Measurements from ENCODE around the gene HCFC2.

HCFC2 gene

GRCh38 chr12:104057771-104058197 lies 6.5 kb upstream of the HCFC2 start:
- H3K36me3 ChIP-seq (ENCODE audit: control insufficient read depth, insufficient read depth, low read length) = no peaks in the 10 kb centered on the region
- no peaks in the 10 kb centered on the region for H3K9me3 ChIP-seq (ENCODE audit: control insufficient read depth, low read length)
- no peak overlapping the region for H3K27ac ChIP-seq (ENCODE audit: low read depth, low read length, severe bottlenecking)
- no peak overlapping the region for H3K4me3 ChIP-seq (ENCODE audit: extremely low read depth, insufficient read depth, low read length, poor library complexity, severe bottlenecking)
- WGBS, 2 experiments (ENCODE audit: insufficient coverage in 2 of 2) = no CpG with 5 or more reads among the region's 1 CpG
- no peaks in the 10 kb centered on the region for H3K4me1 ChIP-seq (ENCODE audit: control insufficient read depth, insufficient read depth, low read length, poor library complexity, severe bottlenecking)

- H3K36me3 ChIP-seq (ENCODE audit: control insufficient read depth, insufficient read depth, low read length) = no peaks in the 10 kb centered on the region
- H3K9me3 ChIP-seq (ENCODE audit: control insufficient read depth, low read length) = no peaks in the 10 kb centered on the region
- 92% methylated on average over 3 of the region's 4 CpGs; no CpG with 5 or more reads in 1 of the 2 experiments for WGBS, 2 experiments (ENCODE audit: insufficient coverage in 2 of 2)
- H3K4me1 ChIP-seq (ENCODE audit: control insufficient read depth, insufficient read depth, low read length, poor library complexity, severe bottlenecking) = no peaks in the 10 kb centered on the region
- no peak overlapping the region for H3K4me3 ChIP-seq (ENCODE audit: extremely low read depth, insufficient read depth, low read length, poor library complexity, severe bottlenecking)
- no peak overlapping the region for H3K27ac ChIP-seq (ENCODE audit: low read depth, low read length, severe bottlenecking)
These were observed 5.5 kb upstream of the HCFC2 start for GRCh38 chr12:104058802-104059201.

- no peak overlapping the region for H3K27ac ChIP-seq (ENCODE audit: low read depth, low read length, severe bottlenecking)
- no peaks in the 10 kb centered on the region for H3K36me3 ChIP-seq (ENCODE audit: control insufficient read depth, insufficient read depth, low read length)
- no peak overlapping the region for H3K4me3 ChIP-seq (ENCODE audit: extremely low read depth, insufficient read depth, low read length, poor library complexity, severe bottlenecking)
- H3K4me1 ChIP-seq (ENCODE audit: control insufficient read depth, insufficient read depth, low read length, poor library complexity, severe bottlenecking) = no peaks in the 10 kb centered on the region
- H3K9me3 ChIP-seq (ENCODE audit: control insufficient read depth, low read length) = no peaks in the 10 kb centered on the region
- WGBS, 2 experiments (ENCODE audit: insufficient coverage in 2 of 2) = 84 to 92% methylated on average over 2 of the region's 2 CpGs
These were observed 4.4 kb upstream of the HCFC2 start for GRCh38 chr12:104059963-104060362.

GRCh38 chr12:104060791-104061190 lies 3.5 kb upstream of the HCFC2 start:
- 27 to 56% methylated on average over 1 to 2 of the region's 2 CpGs for WGBS, 2 experiments (ENCODE audit: insufficient coverage in 2 of 2)
- no peak overlapping the region for H3K27ac ChIP-seq (ENCODE audit: low read depth, low read length, severe bottlenecking)

GRCh38 chr12:104063712-104064030 lies 660 bp upstream of the HCFC2 start:
- no peaks in the 10 kb centered on the region for H3K4me1 ChIP-seq (ENCODE audit: control insufficient read depth, insufficient read depth, low read length, poor library complexity, severe bottlenecking)
- H3K9me3 ChIP-seq (ENCODE audit: control insufficient read depth, low read length) = no peaks in the 10 kb centered on the region
- H3K27ac ChIP-seq (ENCODE audit: low read depth, low read length, severe bottlenecking) = peak overlapping the region; percentile 67
- no peaks in the 10 kb centered on the region for H3K36me3 ChIP-seq (ENCODE audit: control insufficient read depth, insufficient read depth, low read length)
- 9 to 14% methylated on average over 7 of the region's 7 CpGs for WGBS, 2 experiments (ENCODE audit: insufficient coverage in 2 of 2)
- peak overlapping the region; percentile 90 for H3K4me3 ChIP-seq (ENCODE audit: extremely low read depth, insufficient read depth, low read length, poor library complexity, severe bottlenecking)

More at GRCh38 chr12:104060791-104061190, 3.5 kb upstream of the HCFC2 start:
- Histone ChIP-seq H3K4me3 (ENCODE audit: extremely low read depth, insufficient read depth, low read length, poor library complexity, severe bottlenecking) (no peak overlapping the region), H3K36me3 (ENCODE audit: control insufficient read depth, insufficient read depth, low read length) (no peaks in the 10 kb centered on the region), H3K4me1 (ENCODE audit: control insufficient read depth, insufficient read depth, low read length, poor library complexity, severe bottlenecking) (no peaks in the 10 kb centered on the region), H3K9me3 (ENCODE audit: control insufficient read depth, low read length) (no peaks in the 10 kb centered on the region)

GRCh38 chr12:104064842-104065427 lies 604 bp downstream of the HCFC2 start:
- 4% methylated on average over 26 to 29 of the region's 41 CpGs for WGBS, 2 experiments (ENCODE audit: insufficient coverage in 2 of 2)
- Histone ChIP-seq H3K9me3 (ENCODE audit: control insufficient read depth, low read length) (no peaks in the 10 kb centered on the region), H3K4me1 (ENCODE audit: control insufficient read depth, insufficient read depth, low read length, poor library complexity, severe bottlenecking) (no peaks in the 10 kb centered on the region), H3K36me3 (ENCODE audit: control insufficient read depth, insufficient read depth, low read length) (no peaks in the 10 kb centered on the region), H3K4me3 (ENCODE audit: extremely low read depth, insufficient read depth, low read length, poor library complexity, severe bottlenecking) (peak overlapping the region; percentile 90), H3K27ac (ENCODE audit: low read depth, low read length, severe bottlenecking) (no peak overlapping the region)

GRCh38 chr12:104072099-104072498 lies 7.8 kb downstream of the HCFC2 start:
- 84 to 100% methylated on average over 2 of the region's 2 CpGs for WGBS, 2 experiments (ENCODE audit: insufficient coverage in 2 of 2)
- Histone ChIP-seq H3K9me3 (ENCODE audit: control insufficient read depth, low read length) (no peaks in the 10 kb centered on the region), H3K27ac (ENCODE audit: low read depth, low read length, severe bottlenecking) (no peak overlapping the region), H3K4me3 (ENCODE audit: extremely low read depth, insufficient read depth, low read length, poor library complexity, severe bottlenecking) (no peak overlapping the region), H3K36me3 (ENCODE audit: control insufficient read depth, insufficient read depth, low read length) (peaks cover 7% of the 10 kb centered on the region), H3K4me1 (ENCODE audit: control insufficient read depth, insufficient read depth, low read length, poor library complexity, severe bottlenecking) (no peaks in the 10 kb centered on the region)

- Histone ChIP-seq H3K27ac (ENCODE audit: low read depth, low read length, severe bottlenecking) (no peak overlapping the region), H3K4me3 (ENCODE audit: extremely low read depth, insufficient read depth, low read length, poor library complexity, severe bottlenecking) (no peak overlapping the region), H3K4me1 (ENCODE audit: control insufficient read depth, insufficient read depth, low read length, poor library complexity, severe bottlenecking) (no peaks in the 10 kb centered on the region), H3K9me3 (ENCODE audit: control insufficient read depth, low read length) (no peaks in the 10 kb centered on the region), H3K36me3 (ENCODE audit: control insufficient read depth, insufficient read depth, low read length) (peaks cover 10% of the 10 kb centered on the region)
- WGBS, 2 experiments (ENCODE audit: insufficient coverage in 2 of 2) = no CpG with 5 or more reads among the region's 1 CpG
These were observed 9.4 kb downstream of the HCFC2 start for GRCh38 chr12:104073699-104074098.

GRCh38 chr12:104079024-104079423 lies 14.7 kb downstream of the HCFC2 start:
- Histone ChIP-seq H3K36me3 (ENCODE audit: control insufficient read depth, insufficient read depth, low read length) (peaks cover 17% of the 10 kb centered on the region), H3K9me3 (ENCODE audit: control insufficient read depth, low read length) (no peaks in the 10 kb centered on the region), H3K27ac (ENCODE audit: low read depth, low read length, severe bottlenecking) (no peak overlapping the region), H3K4me1 (ENCODE audit: control insufficient read depth, insufficient read depth, low read length, poor library complexity, severe bottlenecking) (no peaks in the 10 kb centered on the region), H3K4me3 (ENCODE audit: extremely low read depth, insufficient read depth, low read length, poor library complexity, severe bottlenecking) (no peak overlapping the region)
- no CpG with 5 or more reads among the region's 1 CpG for WGBS, 2 experiments (ENCODE audit: insufficient coverage in 2 of 2)

GRCh38 chr12:104080764-104081163 lies 16.4 kb downstream of the HCFC2 start:
- peaks cover 17% of the 10 kb centered on the region for H3K36me3 ChIP-seq (ENCODE audit: control insufficient read depth, insufficient read depth, low read length)
- H3K4me1 ChIP-seq (ENCODE audit: control insufficient read depth, insufficient read depth, low read length, poor library complexity, severe bottlenecking) = no peaks in the 10 kb centered on the region
- no peak overlapping the region for H3K4me3 ChIP-seq (ENCODE audit: extremely low read depth, insufficient read depth, low read length, poor library complexity, severe bottlenecking)
- WGBS, 2 experiments (ENCODE audit: insufficient coverage in 2 of 2) = no CpG with 5 or more reads among the region's 1 CpG
- H3K27ac ChIP-seq (ENCODE audit: low read depth, low read length, severe bottlenecking) = no peak overlapping the region
- no peaks in the 10 kb centered on the region for H3K9me3 ChIP-seq (ENCODE audit: control insufficient read depth, low read length)

GRCh38 chr12:104083769-104084475 lies 19.6 kb downstream of the HCFC2 start:
- 94 to 95% methylated on average over 6 to 7 of the region's 8 CpGs for WGBS, 2 experiments (ENCODE audit: insufficient coverage in 2 of 2)
- Histone ChIP-seq H3K4me3 (ENCODE audit: extremely low read depth, insufficient read depth, low read length, poor library complexity, severe bottlenecking) (no peak overlapping the region), H3K36me3 (ENCODE audit: control insufficient read depth, insufficient read depth, low read length) (peaks cover 27% of the 10 kb centered on the region)

More at GRCh38 chr12:104083769-104084475, 19.6 kb downstream of the HCFC2 start:
- H3K27ac ChIP-seq (ENCODE audit: low read depth, low read length, severe bottlenecking) = no peak overlapping the region
- H3K9me3 ChIP-seq (ENCODE audit: control insufficient read depth, low read length) = no peaks in the 10 kb centered on the region
- H3K4me1 ChIP-seq (ENCODE audit: control insufficient read depth, insufficient read depth, low read length, poor library complexity, severe bottlenecking) = no peaks in the 10 kb centered on the region

Measured in mesodermal cell (in vitro differentiated cells).